ENCODE measurements around the gene PHIP.

- TF ChIP-seq, protein P1, sequence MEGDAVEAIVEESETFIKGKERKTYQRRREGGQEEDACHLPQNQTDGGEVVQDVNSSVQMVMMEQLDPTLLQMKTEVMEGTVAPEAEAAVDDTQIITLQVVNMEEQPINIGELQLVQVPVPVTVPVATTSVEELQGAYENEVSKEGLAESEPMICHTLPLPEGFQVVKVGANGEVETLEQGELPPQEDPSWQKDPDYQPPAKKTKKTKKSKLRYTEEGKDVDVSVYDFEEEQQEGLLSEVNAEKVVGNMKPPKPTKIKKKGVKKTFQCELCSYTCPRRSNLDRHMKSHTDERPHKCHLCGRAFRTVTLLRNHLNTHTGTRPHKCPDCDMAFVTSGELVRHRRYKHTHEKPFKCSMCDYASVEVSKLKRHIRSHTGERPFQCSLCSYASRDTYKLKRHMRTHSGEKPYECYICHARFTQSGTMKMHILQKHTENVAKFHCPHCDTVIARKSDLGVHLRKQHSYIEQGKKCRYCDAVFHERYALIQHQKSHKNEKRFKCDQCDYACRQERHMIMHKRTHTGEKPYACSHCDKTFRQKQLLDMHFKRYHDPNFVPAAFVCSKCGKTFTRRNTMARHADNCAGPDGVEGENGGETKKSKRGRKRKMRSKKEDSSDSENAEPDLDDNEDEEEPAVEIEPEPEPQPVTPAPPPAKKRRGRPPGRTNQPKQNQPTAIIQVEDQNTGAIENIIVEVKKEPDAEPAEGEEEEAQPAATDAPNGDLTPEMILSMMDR (IDR thresholded peaks at IDR 0.05; ENCODE audit: control extremely low read depth in 1 of 3, insufficient read depth in 1 of 3, low read depth in 1 of 3, low read length in 3 of 3) = no peak
- TF ChIP-seq RAD21 (IDR thresholded peaks at IDR 0.05 in 1 of 2, conservative IDR thresholded peaks at IDR 0.05 in 1 of 2; ENCODE audit: low read depth in 2 of 2, low read length in 2 of 2) (peak; percentile 5 to 9; a peak in 2 of 4 replicates), POLR2A (IDR thresholded peaks at IDR 0.05; ENCODE audit: control extremely low read depth in 1 of 2, low read depth in 2 of 2, low read length in 2 of 2) (no peak), EP300 (IDR thresholded peaks at IDR 0.05; ENCODE audit: borderline replicate concordance in 1 of 2, low read depth in 2 of 2, low read length in 2 of 2) (no peak)
These were observed 167.4 kb downstream of the PHIP start for GRCh38 chr6:78910591-78911171.

Data from H1 (cell line).